NCI-H1092 treated with DMSO at 0.1 percent for 48 hours (cell line): ENCODE data around the gene THBS3.
"Not testable (repeated sequence)": the region's sequence is repeated elsewhere in the genome, so short reads cannot be mapped to it uniquely, and the experiment has no call there.

Experiments used
- DNase-seq: peaks from one replicate; lab custom pipeline; 2025; lab: John Stamatoyannopoulos, UW

THBS3 gene

GRCh38 chr1:155233502-155233901, 25.8 kb upstream of the THBS3 start:
- not testable (repeated sequence) for DNase-seq

GRCh38 chr1:155232001-155232978, 24.6 kb upstream of the THBS3 start:
- DNase-seq: not testable (repeated sequence)

- not testable (repeated sequence) for DNase-seq
Measured at GRCh38 chr1:155231302-155231701, 23.6 kb upstream of the THBS3 start.

- DNase-seq: no peak
Measured at GRCh38 chr1:155228096-155228427, 20.4 kb upstream of the THBS3 start.

- peak; percentile 100 for DNase-seq
Measured at GRCh38 chr1:155227261-155228095, 19.8 kb upstream of the THBS3 start.

GRCh38 chr1:155226910-155227260, 19.2 kb upstream of the THBS3 start:
- peak; percentile 87 for DNase-seq

- DNase-seq: peak; percentile 87
Measured at GRCh38 chr1:155226188-155226909, 18.7 kb upstream of the THBS3 start.

- DNase-seq: not testable (repeated sequence)
Measured at GRCh38 chr1:155225404-155225759, 17.7 kb upstream of the THBS3 start.

- DNase-seq: no peak
Measured at GRCh38 chr1:155223047-155223446, 15.3 kb upstream of the THBS3 start.

GRCh38 chr1:155220211-155220965, 12.7 kb upstream of the THBS3 start:
- not testable (repeated sequence) for DNase-seq

- DNase-seq: no peak
Measured at GRCh38 chr1:155219592-155220031, 11.9 kb upstream of the THBS3 start.

- DNase-seq: peak; percentile 6
Measured at GRCh38 chr1:155218854-155219591, 11.3 kb upstream of the THBS3 start.

GRCh38 chr1:155214702-155215101, 7.0 kb upstream of the THBS3 start:
- not testable (repeated sequence) for DNase-seq

- DNase-seq: not testable (repeated sequence)
Measured at GRCh38 chr1:155212051-155212440, 4.3 kb upstream of the THBS3 start.

- DNase-seq: not testable (repeated sequence)
Measured at GRCh38 chr1:155211381-155212050, 3.8 kb upstream of the THBS3 start.

GRCh38 chr1:155210314-155211104, 2.8 kb upstream of the THBS3 start:
- DNase-seq: no peak

- DNase-seq: no peak
Measured at GRCh38 chr1:155209312-155209721, 1.6 kb upstream of the THBS3 start.

- DNase-seq: peak; percentile 81
Measured at GRCh38 chr1:155208541-155209311, 1.0 kb upstream of the THBS3 start, which contains the start of gene MTX1. Gene MTX1 (plus strand): TSS chr1:155208695. CDS start chr1:155208805, 110 bp downstream.
